ENCODE data around the gene LOXL3. TPM values are rescaled to one million over a fixed set of nuclear protein-coding genes. Genes with fewer than 3 reads are reported as not detected.
A peak's percentile ranks its signal among the peaks of the same experiment; 100 is the strongest.

Gene LOXL3
- total and polyA plus RNA-seq, 9 donors = 6.1 to 10.8 (median 7.1) TPM

DNA sequence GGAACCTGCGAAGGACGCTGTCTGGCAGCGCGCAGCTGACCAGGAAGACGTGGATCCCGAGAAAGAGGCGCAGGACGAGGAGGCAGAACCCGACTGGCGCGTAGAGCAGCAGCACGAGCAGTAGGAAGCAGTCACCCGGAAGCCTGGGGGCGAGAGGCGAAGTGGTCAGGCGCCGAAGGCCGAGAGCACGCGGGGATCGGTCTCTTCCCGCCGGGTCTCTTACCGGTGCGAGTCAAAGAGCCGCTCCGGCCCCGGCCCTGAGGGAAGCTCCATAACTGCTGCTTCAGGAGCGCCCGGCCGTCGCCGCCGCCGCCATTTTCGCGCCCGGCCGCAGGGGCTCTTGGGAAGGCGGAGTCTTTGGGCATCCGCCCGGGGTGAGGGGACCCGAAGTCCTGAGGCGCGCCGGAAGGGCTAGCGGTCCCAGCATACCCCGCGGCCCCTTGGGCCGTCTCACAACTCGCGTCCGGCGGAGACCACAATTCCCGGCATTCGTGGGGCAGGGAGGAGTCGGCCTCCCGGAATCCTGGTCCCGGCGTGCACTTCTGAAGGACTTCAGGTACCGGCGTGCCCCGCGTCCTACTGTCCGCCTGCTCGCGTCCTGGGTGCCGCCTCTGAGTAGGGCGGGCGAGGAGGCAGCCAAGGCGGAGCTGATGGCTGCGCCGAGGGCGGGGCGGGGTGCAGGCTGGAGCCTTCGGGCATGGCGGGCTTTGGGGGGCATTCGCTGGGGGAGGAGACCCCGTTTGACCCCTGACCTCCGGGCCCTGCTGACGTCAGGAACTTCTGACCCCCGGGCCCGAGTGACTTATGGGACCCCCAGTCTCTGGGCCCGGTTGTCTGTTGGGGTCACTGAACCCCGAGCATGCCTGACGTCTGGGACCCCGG lies 24.1 kb downstream of the LOXL3 start, which contains the start of the genes AUP1 and HTRA2:
TSS of gene AUP1 (minus strand) at position 350 of the 882 bp plus-strand sequence. CDS start at position 273, 77 bp downstream.
TSS of gene HTRA2 (plus strand) at position 577 of the 882 bp plus-strand sequence. CDS start at position 651, 74 bp downstream.
- H3K9me3 ChIP-seq (replicated peaks; ENCODE audit: control insufficient read depth, low read depth, low read length) = no peaks in the 10 kb centered on the region
- H3K36me3 ChIP-seq (ENCODE audit: control insufficient read depth, insufficient read depth, low read length) = peaks cover 56% of the 10 kb centered on the region
- H3K27me3 ChIP-seq (ENCODE audit: control insufficient read depth, insufficient read depth, low read length) = no peaks in the 10 kb centered on the region
- peak; percentile 100 for DNase-seq
- peak within 1 kb of the TSS; percentile 99 for H3K4me3 ChIP-seq (ENCODE audit: low read length)
- H3K4me1 ChIP-seq (ENCODE audit: control insufficient read depth, insufficient read depth, low read length) = peaks cover 25% of the 10 kb centered on the region
- WGBS (ENCODE audit: insufficient coverage) = under 1% methylated on average over 86 of the region's 87 CpGs
- H3K27ac ChIP-seq (ENCODE audit: low read length) = peak within 1 kb of the TSS; percentile 96

DNA sequence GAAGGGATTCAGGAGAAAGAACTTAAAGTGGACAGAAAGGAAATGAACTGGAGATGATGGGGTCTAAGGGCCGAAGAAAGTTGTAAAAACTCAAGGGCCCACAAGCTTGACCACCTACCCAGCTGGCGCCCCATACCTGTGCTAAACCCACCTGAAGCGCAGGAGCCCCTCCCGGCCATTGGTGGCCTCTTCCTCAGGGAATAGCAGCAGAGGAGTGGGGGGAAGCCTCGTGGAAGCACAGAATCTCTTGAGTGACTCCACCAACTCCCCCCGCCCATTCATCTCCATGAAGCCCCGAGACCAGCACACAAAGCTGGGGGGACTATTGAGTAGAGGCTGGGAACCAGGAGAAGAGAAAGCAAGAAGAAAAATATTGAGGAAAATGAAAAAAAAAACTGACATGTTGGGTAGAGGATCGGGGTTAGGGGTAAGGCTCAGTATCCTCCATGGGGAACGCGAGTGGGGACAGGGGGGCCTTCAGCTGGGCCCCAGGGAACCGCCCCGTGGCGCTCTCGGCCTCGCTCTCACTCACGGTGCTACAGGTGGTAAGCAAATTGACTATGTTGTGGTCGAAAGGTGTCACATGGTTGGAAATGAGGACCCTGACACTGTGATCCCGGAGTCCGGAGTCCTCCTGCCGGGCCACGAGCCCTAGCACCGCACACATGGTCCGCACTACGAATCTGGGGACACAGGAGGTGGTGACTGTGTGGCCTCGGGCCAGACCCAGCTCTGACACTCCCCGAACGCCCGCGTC lies 25.0 kb downstream of the LOXL3 start:
- DNase-seq = peak; percentile 16
- Histone ChIP-seq H3K36me3 (ENCODE audit: control insufficient read depth, insufficient read depth, low read length) (peaks cover 56% of the 10 kb centered on the region), H3K9me3 (replicated peaks; ENCODE audit: control insufficient read depth, low read depth, low read length) (no peaks in the 10 kb centered on the region), H3K4me1 (ENCODE audit: control insufficient read depth, insufficient read depth, low read length) (peaks cover 25% of the 10 kb centered on the region), H3K27me3 (ENCODE audit: control insufficient read depth, insufficient read depth, low read length) (no peaks in the 10 kb centered on the region), H3K27ac (ENCODE audit: low read length) (peak overlapping the region; percentile 96), H3K4me3 (ENCODE audit: low read length) (peak overlapping the region; percentile 99)
- WGBS (ENCODE audit: insufficient coverage) = 8% methylated on average over 24 of the region's 29 CpGs

DNA sequence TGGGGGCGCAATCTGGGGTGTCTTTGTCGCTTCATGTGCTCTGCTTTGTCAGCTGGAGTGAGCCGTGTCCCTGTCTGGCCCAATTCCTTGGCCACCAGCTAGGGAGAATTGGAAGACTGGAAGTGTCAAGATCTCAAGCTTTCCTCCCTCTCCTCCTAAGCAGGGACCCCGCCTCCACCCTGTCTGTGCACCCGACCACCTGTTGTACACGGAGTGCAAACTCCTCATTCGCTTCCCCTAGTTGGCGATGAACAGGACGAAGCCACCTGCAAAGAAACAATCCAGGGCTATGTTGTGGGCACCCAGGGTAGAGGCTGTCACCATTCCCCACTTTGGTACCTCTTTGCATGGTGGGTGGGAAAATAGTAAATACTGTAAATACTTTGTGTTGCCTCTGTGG lies 26.0 kb downstream of the LOXL3 start:
- Histone ChIP-seq H3K9me3 (replicated peaks; ENCODE audit: control insufficient read depth, low read depth, low read length) (no peaks in the 10 kb centered on the region), H3K27ac (ENCODE audit: low read length) (no peak overlapping the region), H3K4me3 (ENCODE audit: low read length) (no peak overlapping the region), H3K36me3 (ENCODE audit: control insufficient read depth, insufficient read depth, low read length) (peaks cover 49% of the 10 kb centered on the region), H3K27me3 (ENCODE audit: control insufficient read depth, insufficient read depth, low read length) (peaks cover 3% of the 10 kb centered on the region), H3K4me1 (ENCODE audit: control insufficient read depth, insufficient read depth, low read length) (peaks cover 25% of the 10 kb centered on the region)
- WGBS (ENCODE audit: insufficient coverage) = 80% methylated on average over 1 of the region's 9 CpGs
- DNase-seq = peak; percentile 5

DNA sequence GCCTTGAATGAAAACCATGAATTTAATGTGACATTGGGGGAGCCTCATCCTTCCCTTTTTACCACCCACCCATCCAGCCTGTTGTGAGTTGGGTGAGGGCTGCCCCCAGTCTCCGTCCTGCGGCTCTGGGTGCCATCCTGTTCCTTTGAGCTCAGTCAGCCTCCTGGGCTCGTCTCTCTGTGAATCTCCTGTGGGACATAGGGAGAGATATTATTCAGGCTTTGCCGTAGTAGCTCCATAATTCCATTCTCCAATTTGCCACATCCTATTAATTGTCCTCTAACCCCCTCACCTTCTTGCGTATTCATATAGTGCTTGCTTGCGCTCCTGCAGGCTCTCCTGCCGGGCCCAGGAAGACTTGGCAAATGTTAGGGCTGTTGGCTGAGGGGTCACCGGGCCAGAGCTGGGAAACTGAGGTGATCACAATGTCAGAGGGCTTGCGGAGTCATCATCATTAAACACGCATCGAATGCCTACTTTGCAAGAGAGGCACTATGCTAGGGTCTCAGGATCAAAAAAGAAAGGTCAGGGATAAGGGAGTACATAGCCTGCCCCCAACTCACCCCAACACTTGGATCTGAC lies 27.0 kb downstream of the LOXL3 start:
- Histone ChIP-seq H3K4me1 (ENCODE audit: control insufficient read depth, insufficient read depth, low read length) (peaks cover 25% of the 10 kb centered on the region), H3K9me3 (replicated peaks; ENCODE audit: control insufficient read depth, low read depth, low read length) (no peaks in the 10 kb centered on the region), H3K27me3 (ENCODE audit: control insufficient read depth, insufficient read depth, low read length) (peaks cover 5% of the 10 kb centered on the region), H3K27ac (ENCODE audit: low read length) (no peak overlapping the region), H3K36me3 (ENCODE audit: control insufficient read depth, insufficient read depth, low read length) (peaks cover 43% of the 10 kb centered on the region), H3K4me3 (ENCODE audit: low read length) (no peak overlapping the region)
- 100% methylated on average over 2 of the region's 11 CpGs for WGBS (ENCODE audit: insufficient coverage)
- no peak for DNase-seq

DNA sequence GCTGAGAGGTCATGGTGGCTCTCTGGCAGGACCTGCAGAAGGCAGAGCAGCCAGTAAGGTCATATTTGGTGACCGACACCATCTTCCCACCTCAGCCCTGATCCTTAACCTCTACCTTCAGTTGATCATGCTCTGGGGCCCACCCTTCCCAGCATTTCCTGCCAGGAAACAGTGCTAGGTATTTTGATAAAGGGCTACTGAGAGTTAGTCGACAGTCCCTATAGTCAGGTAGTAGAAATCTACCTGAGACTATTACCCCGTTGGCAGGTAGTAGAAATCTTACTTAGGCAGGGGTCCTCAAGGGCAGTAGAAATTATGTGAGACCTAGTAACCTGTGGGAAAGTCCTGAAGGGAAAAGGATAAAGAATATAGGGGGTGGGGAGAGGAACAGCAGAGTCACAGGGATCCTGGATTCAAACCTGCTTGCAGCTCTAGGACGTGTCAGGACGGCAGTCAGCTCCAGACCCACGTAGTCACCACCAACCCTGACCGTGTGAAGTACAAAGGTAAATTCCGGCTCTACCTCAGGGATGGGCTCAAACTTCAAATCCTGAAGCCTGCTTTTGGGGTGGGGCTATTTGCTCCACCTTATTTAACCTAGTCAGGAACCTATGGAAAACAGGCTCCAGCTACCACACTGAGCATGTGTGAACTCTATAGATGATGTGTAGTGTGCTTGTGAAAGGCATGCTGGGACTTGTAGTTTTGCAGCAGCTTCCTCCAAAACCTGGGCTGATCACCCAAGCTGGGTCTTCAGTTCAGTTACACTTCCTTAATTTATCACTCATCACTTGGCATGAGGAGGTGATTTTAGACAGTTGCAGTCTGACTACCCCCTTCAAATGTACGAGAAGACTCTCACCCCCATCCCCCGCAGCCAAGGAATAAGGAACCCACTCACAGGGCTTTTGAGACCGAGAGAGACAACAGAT lies 27.8 kb downstream of the LOXL3 start, which contains the start of gene DQX1:
TSS of gene DQX1 (minus strand) at position 515 of the 932 bp plus-strand sequence. CDS start at position 13, 502 bp downstream.
- H3K9me3 ChIP-seq (replicated peaks; ENCODE audit: control insufficient read depth, low read depth, low read length) = no peaks in the 10 kb centered on the region
- H3K27me3 ChIP-seq (ENCODE audit: control insufficient read depth, insufficient read depth, low read length) = peaks cover 8% of the 10 kb centered on the region
- peaks cover 17% of the 10 kb centered on the region for H3K4me1 ChIP-seq (ENCODE audit: control insufficient read depth, insufficient read depth, low read length)
- peaks cover 36% of the 10 kb centered on the region for H3K36me3 ChIP-seq (ENCODE audit: control insufficient read depth, insufficient read depth, low read length)
- peak; percentile 62 for DNase-seq
- WGBS (ENCODE audit: insufficient coverage) = 92% methylated on average over 4 of the region's 11 CpGs
- H3K4me3 ChIP-seq (ENCODE audit: low read length) = no peak within 1 kb of the TSS
- H3K27ac ChIP-seq (ENCODE audit: low read length) = no peak within 1 kb of the TSS

DNA sequence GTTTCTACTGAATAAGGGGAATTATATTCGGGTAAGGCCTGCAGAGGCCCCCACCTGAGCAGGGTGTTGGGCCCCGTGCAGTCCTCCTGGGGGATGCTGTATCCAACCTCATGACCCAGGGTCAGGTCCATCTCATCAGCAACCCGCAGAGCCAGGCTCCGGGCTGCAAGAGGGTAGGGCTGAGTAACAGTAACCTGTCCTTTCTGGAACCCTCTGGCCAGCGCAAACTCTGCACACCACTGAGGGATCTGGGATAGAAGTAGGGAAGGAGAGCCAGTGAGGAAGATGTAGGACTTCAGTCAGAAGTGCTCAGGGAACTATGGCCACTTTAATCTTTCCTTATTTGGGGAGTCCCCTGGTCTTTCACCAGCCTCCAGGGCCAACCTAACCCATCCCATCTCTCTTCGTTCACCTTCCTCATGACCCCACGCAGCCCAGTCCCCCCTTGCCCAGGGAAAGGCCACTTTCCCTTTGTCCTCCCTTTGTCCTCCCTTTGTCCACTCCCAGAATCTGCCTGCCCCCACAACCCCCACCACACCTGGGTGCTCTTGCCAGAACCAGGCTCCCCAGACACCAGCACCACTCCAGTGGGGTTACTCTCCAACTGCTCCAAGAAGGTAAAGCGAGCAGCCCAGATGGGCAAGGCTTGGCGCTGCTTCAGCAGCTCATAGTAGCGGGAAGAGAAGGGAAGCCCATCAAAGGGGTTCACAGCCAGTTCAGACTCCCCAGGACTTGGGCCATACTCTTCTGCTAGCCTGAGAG lies 28.6 kb downstream of the LOXL3 start:
- no peak overlapping the region for H3K27ac ChIP-seq (ENCODE audit: low read length)
- no peaks in the 10 kb centered on the region for H3K9me3 ChIP-seq (replicated peaks; ENCODE audit: control insufficient read depth, low read depth, low read length)
- no peak overlapping the region for H3K4me3 ChIP-seq (ENCODE audit: low read length)
- H3K36me3 ChIP-seq (ENCODE audit: control insufficient read depth, insufficient read depth, low read length) = peaks cover 34% of the 10 kb centered on the region
- DNase-seq = no peak
- peaks cover 14% of the 10 kb centered on the region for H3K27me3 ChIP-seq (ENCODE audit: control insufficient read depth, insufficient read depth, low read length)
- peaks cover 12% of the 10 kb centered on the region for H3K4me1 ChIP-seq (ENCODE audit: control insufficient read depth, insufficient read depth, low read length)
- 90% methylated on average over 6 of the region's 10 CpGs for WGBS (ENCODE audit: insufficient coverage)

DNA sequence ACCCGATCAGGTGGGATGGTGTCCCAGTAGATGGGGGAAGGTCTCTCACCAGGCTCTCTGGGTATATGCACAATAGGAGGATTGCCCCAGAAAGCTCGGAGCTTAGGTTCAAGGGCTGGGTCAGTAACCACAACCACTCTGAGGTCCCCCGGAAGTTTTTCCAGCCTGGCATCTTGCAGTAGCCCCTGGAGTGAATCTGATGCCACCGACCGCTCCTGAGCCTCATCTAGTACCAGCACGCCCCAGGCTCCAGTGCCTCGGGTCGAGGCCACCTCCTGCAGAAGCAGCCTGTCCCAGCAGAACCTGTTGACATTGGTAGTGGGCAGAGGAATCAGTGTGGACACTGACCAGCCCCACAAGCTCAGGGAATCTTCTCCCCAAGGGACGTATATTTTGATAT lies 29.7 kb downstream of the LOXL3 start:
- H3K27me3 ChIP-seq (ENCODE audit: control insufficient read depth, insufficient read depth, low read length) = peaks cover 23% of the 10 kb centered on the region
- H3K4me1 ChIP-seq (ENCODE audit: control insufficient read depth, insufficient read depth, low read length) = peaks cover 11% of the 10 kb centered on the region
- DNase-seq = no peak
- WGBS (ENCODE audit: insufficient coverage) = 79% methylated on average over 3 of the region's 9 CpGs
- H3K9me3 ChIP-seq (replicated peaks; ENCODE audit: control insufficient read depth, low read depth, low read length) = no peaks in the 10 kb centered on the region
- peaks cover 34% of the 10 kb centered on the region for H3K36me3 ChIP-seq (ENCODE audit: control insufficient read depth, insufficient read depth, low read length)
- H3K27ac ChIP-seq (ENCODE audit: low read length) = no peak overlapping the region
- no peak overlapping the region for H3K4me3 ChIP-seq (ENCODE audit: low read length)

DNA sequence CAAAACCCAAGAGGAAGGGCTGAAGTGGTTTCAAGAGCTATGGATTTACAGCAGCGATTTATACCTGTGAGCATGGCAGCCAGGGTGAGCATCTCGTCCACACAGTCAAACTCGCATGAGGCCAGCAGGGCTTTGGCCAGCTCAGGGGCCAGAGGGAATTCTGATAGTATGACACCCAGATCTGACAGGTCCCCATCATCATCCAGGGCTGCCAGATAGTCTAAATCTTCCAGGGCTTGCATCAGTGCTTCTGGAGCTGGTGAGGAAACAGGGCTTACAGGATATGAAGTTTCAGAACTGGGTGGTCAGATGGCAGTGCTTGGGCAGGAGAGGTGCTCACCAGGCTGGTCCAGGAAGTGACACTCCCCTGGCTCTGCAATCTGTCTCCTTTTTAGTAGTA lies 31.2 kb downstream of the LOXL3 start:
- no peaks in the 10 kb centered on the region for H3K9me3 ChIP-seq (replicated peaks; ENCODE audit: control insufficient read depth, low read depth, low read length)
- no peak overlapping the region for H3K4me3 ChIP-seq (ENCODE audit: low read length)
- 70% methylated on average over 3 of the region's 3 CpGs for WGBS (ENCODE audit: insufficient coverage)
- no peak for DNase-seq
- H3K27me3 ChIP-seq (ENCODE audit: control insufficient read depth, insufficient read depth, low read length) = peaks cover 37% of the 10 kb centered on the region
- H3K36me3 ChIP-seq (ENCODE audit: control insufficient read depth, insufficient read depth, low read length) = peaks cover 23% of the 10 kb centered on the region
- H3K27ac ChIP-seq (ENCODE audit: low read length) = no peak overlapping the region
- H3K4me1 ChIP-seq (ENCODE audit: control insufficient read depth, insufficient read depth, low read length) = no peaks in the 10 kb centered on the region

DNA sequence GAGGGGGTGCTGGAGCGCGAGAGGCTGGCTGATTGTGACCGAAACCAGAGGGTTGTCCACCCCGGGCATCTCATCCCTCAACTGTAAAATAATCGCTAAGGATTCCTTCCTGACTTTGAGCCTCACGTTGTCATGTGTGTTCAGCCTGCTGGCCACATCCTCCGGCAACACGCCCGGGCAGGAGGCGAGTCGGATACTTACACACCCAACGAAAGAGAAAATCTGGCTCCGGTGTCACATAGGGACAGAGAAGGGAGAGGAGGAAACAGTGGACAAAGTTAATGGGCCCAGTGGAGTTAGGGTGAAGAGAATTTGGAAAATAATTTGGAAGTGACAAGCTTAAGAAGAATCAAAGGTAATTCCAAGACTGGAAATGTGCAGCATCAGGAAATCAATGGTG lies 37.1 kb downstream of the LOXL3 start:
- H3K9me3 ChIP-seq (replicated peaks; ENCODE audit: control insufficient read depth, low read depth, low read length) = no peaks in the 10 kb centered on the region
- DNase-seq = no peak
- no peak overlapping the region for H3K27ac ChIP-seq (ENCODE audit: low read length)
- H3K27me3 ChIP-seq (ENCODE audit: control insufficient read depth, insufficient read depth, low read length) = peaks cover 91% of the 10 kb centered on the region
- peaks cover 24% of the 10 kb centered on the region for H3K4me1 ChIP-seq (ENCODE audit: control insufficient read depth, insufficient read depth, low read length)
- 63% methylated on average over 11 of the region's 13 CpGs for WGBS (ENCODE audit: insufficient coverage)
- no peaks in the 10 kb centered on the region for H3K36me3 ChIP-seq (ENCODE audit: control insufficient read depth, insufficient read depth, low read length)
- H3K4me3 ChIP-seq (ENCODE audit: low read length) = no peak overlapping the region
